HCT116 (cell line): ENCODE results near the gene MAGIX.

Source experiments
- CEBPB ChIP-seq: IDR thresholded peaks from 2 replicates; pipeline ENCODE4 v1.6.1; 2012; ENCODE audit warnings: low read depth
- CTCF ChIP-seq, 3 experiments: fragments of 200-600 bp in 1 of 3; sonication (generic) in 1 of 3; IDR thresholded peaks in 2 of 3; conservative IDR thresholded peaks in 1 of 3; 2 replicates each; pipeline ENCODE4 v1.5.1; 2012 to 2017; ENCODE audit warnings: low read depth in 2 of 3, low read length in 2 of 3, antibody characterized with exemption in 1 of 3, borderline replicate concordance in 1 of 3, control low read depth in 1 of 3, mild to moderate bottlenecking in 1 of 3, mixed read lengths in 1 of 3, mixed run types in 1 of 3, moderate library complexity in 1 of 3; ENCODE audit not compliant: insufficient read depth in 1 of 3
- EZH2 ChIP-seq: fragments of 200-600 bp; sonication (generic); IDR thresholded peaks from 2 replicates; pipeline ENCODE4 v1.6.1; 2017; ENCODE audit warnings: antibody characterized with exemption, mixed run types
- EZH2phosphoT487 ChIP-seq: fragments of 200-600 bp; IDR thresholded peaks from 2 replicates; pipeline ENCODE4 v1.6.1; 2018; ENCODE audit warnings: antibody characterized with exemption, borderline replicate concordance
- MAX ChIP-seq: IDR thresholded peaks from 2 replicates; pipeline ENCODE4 v1.6.1; 2012
- POLR2A ChIP-seq: IDR thresholded peaks from 2 replicates; pipeline ENCODE4 v1.7.0; 2011; ENCODE audit warnings: borderline replicate concordance; ENCODE audit not compliant: insufficient read depth, insufficient read length; ENCODE audit errors: extremely low read depth
- POLR2AphosphoS5 ChIP-seq: IDR thresholded peaks from 2 replicates; pipeline ENCODE4 v1.6.1; 2011; ENCODE audit warnings: mild to moderate bottlenecking, low read depth, low read length, moderate library complexity
- SIN3A ChIP-seq: IDR thresholded peaks from 2 replicates; pipeline ENCODE4 v1.6.1; 2012; ENCODE audit warnings: low read depth
- ZBTB33 ChIP-seq: IDR thresholded peaks from 2 replicates; pipeline ENCODE4 v1.6.1; 2011; ENCODE audit warnings: mild to moderate bottlenecking, low read length, moderate library complexity; ENCODE audit not compliant: insufficient replicate concordance; ENCODE audit errors: extremely low read depth

- TF ChIP-seq MAX (no peak), EZH2 (no peak), SIN3A (no peak), POLR2AphosphoS5 (no peak), CTCF (IDR thresholded peaks at IDR 0.05 in 2 of 3, conservative IDR thresholded peaks at IDR 0.05 in 1 of 3; ENCODE audit: borderline replicate concordance in 1 of 3, insufficient read depth in 1 of 3, low read depth in 2 of 3, low read length in 2 of 3) (no peak), POLR2A (no peak), CEBPB (no peak), EZH2phosphoT487 (no peak), ZBTB33 (no peak)
Observed at GRCh38 chrX:49174723-49175122, 12.2 kb downstream of the MAGIX start.
